ENCODE results near the gene TLCD5.

Gene TLCD5

GRCh38 chr11:120358729-120359128 is 33.6 kb downstream of the TLCD5 start:
- H3K36me3 Mint-ChIP-seq: no peaks in the 10 kb centered on the region
- no peak for DNase-seq
- H3K9me3 Mint-ChIP-seq: no peaks in the 10 kb centered on the region
- H3K4me3 Mint-ChIP-seq: no peak overlapping the region
- H3K27ac Mint-ChIP-seq: no peak overlapping the region
- H3K27me3 Mint-ChIP-seq: peaks cover 32% of the 10 kb centered on the region
- CTCF ChIA-PET: no interaction called here
- H3K4me1 Mint-ChIP-seq: no peaks in the 10 kb centered on the region

- no peaks in the 10 kb centered on the region for H3K36me3 Mint-ChIP-seq
- H3K4me1 Mint-ChIP-seq: no peaks in the 10 kb centered on the region
- no peak overlapping the region for H3K27ac Mint-ChIP-seq
- no peaks in the 10 kb centered on the region for H3K9me3 Mint-ChIP-seq
- H3K4me3 Mint-ChIP-seq: no peak overlapping the region
- H3K27me3 Mint-ChIP-seq: peaks cover 25% of the 10 kb centered on the region
- DNase-seq: no peak
- CTCF ChIA-PET: interaction anchor here (0.8 kb wide), 1 partner anchor 14 kb away, joined by 3 read pairs; no protein-coding TSS in a partner anchor
Observed at GRCh38 chr11:120363436-120363835, 38.3 kb downstream of the TLCD5 start.

GRCh38 chr11:120365512-120365911 is 40.4 kb downstream of the TLCD5 start:
- Mint-ChIP-seq H3K4me1 (no peaks in the 10 kb centered on the region), H3K27me3 (peaks cover 25% of the 10 kb centered on the region), H3K9me3 (no peaks in the 10 kb centered on the region), H3K27ac (no peak overlapping the region), H3K4me3 (no peak overlapping the region), H3K36me3 (no peaks in the 10 kb centered on the region)
- CTCF ChIA-PET: no interaction called here
- DNase-seq: no peak

- no peaks in the 10 kb centered on the region for H3K9me3 Mint-ChIP-seq
- CTCF ChIA-PET: no interaction called here
- H3K27ac Mint-ChIP-seq: no peak overlapping the region
- no peak overlapping the region for H3K4me3 Mint-ChIP-seq
- DNase-seq: no peak
- H3K36me3 Mint-ChIP-seq: no peaks in the 10 kb centered on the region
- H3K4me1 Mint-ChIP-seq: no peaks in the 10 kb centered on the region
- H3K27me3 Mint-ChIP-seq: peaks cover 18% of the 10 kb centered on the region
Observed at GRCh38 chr11:120372296-120372695, 47.2 kb downstream of the TLCD5 start.

- DNase-seq: no peak
- Mint-ChIP-seq H3K4me3 (no peak overlapping the region), H3K27ac (no peak overlapping the region), H3K4me1 (no peaks in the 10 kb centered on the region), H3K27me3 (peaks cover 11% of the 10 kb centered on the region), H3K9me3 (no peaks in the 10 kb centered on the region), H3K36me3 (no peaks in the 10 kb centered on the region)
- CTCF ChIA-PET: interaction anchor here (0.6 kb wide), 1 partner anchor 237 kb away, joined by 3 read pairs; no protein-coding TSS in a partner anchor
Observed at GRCh38 chr11:120375076-120375475, 50.0 kb downstream of the TLCD5 start.

GRCh38 chr11:120376547-120377182 is 51.6 kb downstream of the TLCD5 start:
- Mint-ChIP-seq H3K27ac (no peak overlapping the region), H3K36me3 (no peaks in the 10 kb centered on the region), H3K4me1 (no peaks in the 10 kb centered on the region), H3K9me3 (no peaks in the 10 kb centered on the region), H3K4me3 (no peak overlapping the region), H3K27me3 (peaks cover 4% of the 10 kb centered on the region)
- CTCF ChIA-PET: no interaction called here
- DNase-seq: no peak

GRCh38 chr11:120378474-120378873 is 53.4 kb downstream of the TLCD5 start:
- H3K27me3 Mint-ChIP-seq: peaks cover 5% of the 10 kb centered on the region
- H3K4me3 Mint-ChIP-seq: no peak overlapping the region
- H3K4me1 Mint-ChIP-seq: no peaks in the 10 kb centered on the region
- no peak for DNase-seq
- H3K9me3 Mint-ChIP-seq: no peaks in the 10 kb centered on the region
- CTCF ChIA-PET: no interaction called here
- H3K27ac Mint-ChIP-seq: no peak overlapping the region
- H3K36me3 Mint-ChIP-seq: no peaks in the 10 kb centered on the region

GRCh38 chr11:120381401-120381800 is 56.3 kb downstream of the TLCD5 start:
- Mint-ChIP-seq H3K9me3 (no peaks in the 10 kb centered on the region), H3K36me3 (no peaks in the 10 kb centered on the region), H3K4me1 (no peaks in the 10 kb centered on the region), H3K4me3 (no peak overlapping the region), H3K27me3 (peaks cover 9% of the 10 kb centered on the region), H3K27ac (no peak overlapping the region)
- no peak for DNase-seq
- CTCF ChIA-PET: no interaction called here
